ENCODE measurements around the gene EHMT1. TPM values are rescaled to one million over a fixed set of nuclear protein-coding genes. Genes with fewer than 3 reads are reported as not detected.

EHMT1 gene
- total and polyA plus RNA-seq, 2 experiments from 2014 or later: 46.0 to 47.7 TPM

DNA sequence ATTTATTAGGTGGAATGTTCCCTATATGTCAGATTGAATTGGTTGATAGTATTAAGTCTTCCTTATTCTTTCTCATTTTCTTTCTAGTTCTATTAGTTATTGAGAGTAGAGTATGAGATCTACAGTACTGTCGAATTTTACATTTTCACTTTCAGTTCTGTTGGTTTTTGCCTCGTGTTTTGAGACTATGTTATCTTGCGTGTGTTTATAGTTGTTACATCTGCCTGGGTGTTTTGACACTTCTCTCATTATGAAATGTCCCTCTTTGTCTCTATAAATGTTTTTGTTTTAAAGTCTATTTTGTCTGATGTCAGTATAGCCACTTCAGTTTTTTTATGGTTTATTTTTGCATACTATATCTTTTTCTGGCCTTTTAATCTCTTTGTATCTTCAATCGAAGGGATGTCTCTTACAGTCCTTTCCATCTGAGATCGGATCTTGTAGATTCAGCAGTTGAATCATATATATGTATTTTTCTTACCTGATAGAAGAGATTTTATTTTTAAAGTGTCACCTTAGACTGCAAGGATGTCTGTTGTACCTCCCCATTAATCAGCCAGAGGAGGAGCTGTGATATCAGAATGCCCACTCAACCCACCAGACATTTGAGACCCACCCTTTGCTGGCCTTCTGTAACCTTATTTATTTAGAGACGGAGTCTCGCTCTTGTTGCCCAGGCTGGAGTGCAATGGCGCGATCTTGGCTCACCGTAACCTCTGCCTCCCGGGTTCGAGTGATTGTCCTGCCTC, 20.7 kb downstream of the EHMT1 start:
- Histone ChIP-seq H3K27ac (no peak overlapping the region), H3K27me3 (no peaks in the 10 kb centered on the region), H3K9me2 (replicated peaks; ENCODE audit: insufficient read depth) (no peaks in the 10 kb centered on the region), H3K9me3 (ENCODE audit: low read depth) (no peaks in the 10 kb centered on the region), H3K4me1 (ENCODE audit: insufficient read depth) (no peaks in the 10 kb centered on the region), H4K20me1 (ENCODE audit: insufficient read depth, poor library complexity, severe bottlenecking) (peaks cover 75% of the 10 kb centered on the region), H3K79me2 (peaks cover 99% of the 10 kb centered on the region), H3K4me3 (peak overlapping the region; percentile 10), H3K4me2 (peak overlapping the region; percentile 36), H3K36me3 (replicated peaks; ENCODE audit: insufficient read depth, low read depth) (no peaks in the 10 kb centered on the region), H2AFZ (no peak overlapping the region)
- TF ChIP-seq, protein P1, sequence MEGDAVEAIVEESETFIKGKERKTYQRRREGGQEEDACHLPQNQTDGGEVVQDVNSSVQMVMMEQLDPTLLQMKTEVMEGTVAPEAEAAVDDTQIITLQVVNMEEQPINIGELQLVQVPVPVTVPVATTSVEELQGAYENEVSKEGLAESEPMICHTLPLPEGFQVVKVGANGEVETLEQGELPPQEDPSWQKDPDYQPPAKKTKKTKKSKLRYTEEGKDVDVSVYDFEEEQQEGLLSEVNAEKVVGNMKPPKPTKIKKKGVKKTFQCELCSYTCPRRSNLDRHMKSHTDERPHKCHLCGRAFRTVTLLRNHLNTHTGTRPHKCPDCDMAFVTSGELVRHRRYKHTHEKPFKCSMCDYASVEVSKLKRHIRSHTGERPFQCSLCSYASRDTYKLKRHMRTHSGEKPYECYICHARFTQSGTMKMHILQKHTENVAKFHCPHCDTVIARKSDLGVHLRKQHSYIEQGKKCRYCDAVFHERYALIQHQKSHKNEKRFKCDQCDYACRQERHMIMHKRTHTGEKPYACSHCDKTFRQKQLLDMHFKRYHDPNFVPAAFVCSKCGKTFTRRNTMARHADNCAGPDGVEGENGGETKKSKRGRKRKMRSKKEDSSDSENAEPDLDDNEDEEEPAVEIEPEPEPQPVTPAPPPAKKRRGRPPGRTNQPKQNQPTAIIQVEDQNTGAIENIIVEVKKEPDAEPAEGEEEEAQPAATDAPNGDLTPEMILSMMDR (IDR thresholded peaks at IDR 0.05; ENCODE audit: poor library complexity): no peak
- TF ChIP-seq EZH2 (IDR thresholded peaks at IDR 0.05; ENCODE audit: borderline replicate concordance) (no peak), EZH2phosphoT487 (IDR thresholded peaks at IDR 0.05; ENCODE audit: low read depth, severe bottlenecking, unreplicated experiment) (no peak)
- 94% methylated on average over 12 of the region's 12 CpGs for WGBS (ENCODE audit: low lambda C conversion rate, missing lambda C conversion rate)
- no peak for DNase-seq (ENCODE audit: low spot score)

GRCh38 chr9:137640862-137641261, 22.1 kb downstream of the EHMT1 start:
- Histone ChIP-seq H3K9me2 (replicated peaks; ENCODE audit: insufficient read depth) (no peaks in the 10 kb centered on the region), H3K4me2 (no peak overlapping the region), H3K4me3 (no peak overlapping the region), H3K9me3 (ENCODE audit: low read depth) (no peaks in the 10 kb centered on the region), H3K79me2 (peaks cover 100% of the 10 kb centered on the region), H3K27ac (no peak overlapping the region), H3K36me3 (replicated peaks; ENCODE audit: insufficient read depth, low read depth) (no peaks in the 10 kb centered on the region), H3K4me1 (ENCODE audit: insufficient read depth) (no peaks in the 10 kb centered on the region), H2AFZ (no peak overlapping the region), H3K27me3 (no peaks in the 10 kb centered on the region), H4K20me1 (ENCODE audit: insufficient read depth, poor library complexity, severe bottlenecking) (peaks cover 76% of the 10 kb centered on the region)
- DNase-seq (ENCODE audit: low spot score): no peak
- TF ChIP-seq EZH2phosphoT487 (IDR thresholded peaks at IDR 0.05; ENCODE audit: low read depth, severe bottlenecking, unreplicated experiment) (no peak), EZH2 (IDR thresholded peaks at IDR 0.05; ENCODE audit: borderline replicate concordance) (no peak)
- TF ChIP-seq, protein P1 (IDR thresholded peaks at IDR 0.05; ENCODE audit: poor library complexity): no peak
- 98% methylated on average over 5 of the region's 5 CpGs for WGBS (ENCODE audit: low lambda C conversion rate, missing lambda C conversion rate)

DNA sequence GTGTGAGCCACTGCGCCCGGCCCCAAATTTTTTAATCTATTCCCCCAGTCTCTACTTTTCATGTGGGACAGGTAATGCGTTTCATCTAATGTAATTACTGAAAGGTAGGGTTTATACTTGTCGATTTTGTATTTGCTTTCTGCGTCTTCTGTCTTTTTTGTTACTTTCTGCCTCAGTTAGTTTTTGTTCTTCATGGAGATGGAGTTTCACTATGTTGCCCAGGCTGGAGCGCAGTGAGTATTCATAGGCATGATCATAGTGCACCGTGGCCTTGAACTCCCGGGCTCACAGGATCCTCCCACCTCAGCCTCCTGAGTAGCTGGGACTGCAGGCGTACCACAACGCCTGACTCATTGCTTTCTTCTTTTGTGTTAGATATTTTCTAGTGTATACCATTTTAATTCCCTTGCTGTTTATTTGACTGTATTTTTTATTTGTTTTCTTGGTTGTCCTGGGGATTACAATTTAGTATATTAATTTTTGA, 23.4 kb downstream of the EHMT1 start:
- peaks cover 100% of the 10 kb centered on the region for H3K79me2 ChIP-seq
- no peak overlapping the region for H2AFZ ChIP-seq
- H3K9me2 ChIP-seq (replicated peaks; ENCODE audit: insufficient read depth): no peaks in the 10 kb centered on the region
- H3K9me3 ChIP-seq (ENCODE audit: low read depth): no peaks in the 10 kb centered on the region
- H4K20me1 ChIP-seq (ENCODE audit: insufficient read depth, poor library complexity, severe bottlenecking): peaks cover 78% of the 10 kb centered on the region
- DNase-seq (ENCODE audit: low spot score): no peak
- H3K36me3 ChIP-seq (replicated peaks; ENCODE audit: insufficient read depth, low read depth): no peaks in the 10 kb centered on the region
- TF ChIP-seq EZH2phosphoT487 (IDR thresholded peaks at IDR 0.05; ENCODE audit: low read depth, severe bottlenecking, unreplicated experiment) (no peak), EZH2 (IDR thresholded peaks at IDR 0.05; ENCODE audit: borderline replicate concordance) (no peak)
- TF ChIP-seq, protein P1 (IDR thresholded peaks at IDR 0.05; ENCODE audit: poor library complexity): no peak
- H3K27ac ChIP-seq: no peak overlapping the region
- no peaks in the 10 kb centered on the region for H3K4me1 ChIP-seq (ENCODE audit: insufficient read depth)
- H3K27me3 ChIP-seq: no peaks in the 10 kb centered on the region
- no peak overlapping the region for H3K4me3 ChIP-seq
- H3K4me2 ChIP-seq: no peak overlapping the region
- 96% methylated on average over 10 of the region's 10 CpGs for WGBS (ENCODE audit: low lambda C conversion rate, missing lambda C conversion rate)
